CMK (cell line): Measurements from ENCODE around the gene SLC22A31.
A peak's percentile ranks its signal among the peaks of the same experiment; 100 is the strongest.
"Not testable (repeated sequence)": the region's sequence is repeated elsewhere in the genome, so short reads cannot be mapped to it uniquely, and the experiment has no call there.

Experiments used
- DNase-seq: peaks from one replicate; pipeline ENCODE4 v3.0.0-alpha.2; 2010; ENCODE audit warnings: low read depth

Gene SLC22A31

GRCh38 chr16:89192956-89193575, 7.3 kb downstream of the SLC22A31 start:
- peak; percentile 94 for DNase-seq

GRCh38 chr16:89192186-89192955, 8.0 kb downstream of the SLC22A31 start:
- DNase-seq = peak; percentile 90

- no peak for DNase-seq
Measured at GRCh38 chr16:89191901-89192185, 8.5 kb downstream of the SLC22A31 start.

GRCh38 chr16:89191033-89191900, 9.1 kb downstream of the SLC22A31 start:
- DNase-seq = no peak

- DNase-seq = no peak
Measured at GRCh38 chr16:89190150-89190958, 10.0 kb downstream of the SLC22A31 start.

- DNase-seq = no peak
Measured at GRCh38 chr16:89189358-89190025, 10.8 kb downstream of the SLC22A31 start.

GRCh38 chr16:89188471-89189357, 11.6 kb downstream of the SLC22A31 start:
- DNase-seq = not testable (repeated sequence)

GRCh38 chr16:89187770-89188392, 12.5 kb downstream of the SLC22A31 start:
- no peak for DNase-seq

- DNase-seq = no peak
Measured at GRCh38 chr16:89187032-89187769, 13.1 kb downstream of the SLC22A31 start.

- not testable (repeated sequence) for DNase-seq
Measured at GRCh38 chr16:89186593-89187031, 13.7 kb downstream of the SLC22A31 start.

- not testable (repeated sequence) for DNase-seq
Measured at GRCh38 chr16:89185887-89186592, 14.3 kb downstream of the SLC22A31 start.

- no peak for DNase-seq
Measured at GRCh38 chr16:89184933-89185794, 15.2 kb downstream of the SLC22A31 start.

- no peak for DNase-seq
Measured at GRCh38 chr16:89184677-89184932, 15.7 kb downstream of the SLC22A31 start.

GRCh38 chr16:89183975-89184676, 16.2 kb downstream of the SLC22A31 start:
- no peak for DNase-seq

GRCh38 chr16:89183463-89183862, 16.9 kb downstream of the SLC22A31 start:
- no peak for DNase-seq

GRCh38 chr16:89179656-89180315, 20.6 kb downstream of the SLC22A31 start:
- no peak for DNase-seq

GRCh38 chr16:89179148-89179484, 21.2 kb downstream of the SLC22A31 start:
- no peak for DNase-seq
